Right lung (tissue), 5 donors: ENCODE results near the gene OSBPL2. TPM values are rescaled to one million over a fixed set of nuclear protein-coding genes. Genes with fewer than 3 reads are reported as not detected.
A peak's percentile ranks its signal among the peaks of the same experiment; 100 is the strongest.

Source experiments
- DNase-seq, 2 donors: peaks; one replicate each; pipeline ENCODE4 v3.0.0-alpha.2; 2013
- polyA plus RNA-seq, 5 donors: library from polyadenylated mRNA; unstranded; fragments of 120-200 nt; gene quantifications; one replicate each; pipeline versions ENCODE4 v1.2.1 to v1.2.3, GENCODE V29; 2013; ENCODE audit warnings: inconsistent platforms in 1 of 5, low replicate concordance in 1 of 5; ENCODE audit not compliant: insufficient read length in 5 of 5, insufficient read depth in 1 of 5

OSBPL2 gene
- polyA plus RNA-seq, 5 donors = 25.8 to 32.7 (median 29.1) TPM

- DNase-seq = peak in 1 of 2 donors; percentile 25
Measured at GRCh38 chr20:62309947-62310756, 71.8 kb downstream of the OSBPL2 start.

GRCh38 chr20:62310757-62311121 lies 72.4 kb downstream of the OSBPL2 start:
- peak in 1 of 2 donors; percentile 17 for DNase-seq

- no peak for DNase-seq
Measured at GRCh38 chr20:62311150-62311549, 72.8 kb downstream of the OSBPL2 start.

DNA sequence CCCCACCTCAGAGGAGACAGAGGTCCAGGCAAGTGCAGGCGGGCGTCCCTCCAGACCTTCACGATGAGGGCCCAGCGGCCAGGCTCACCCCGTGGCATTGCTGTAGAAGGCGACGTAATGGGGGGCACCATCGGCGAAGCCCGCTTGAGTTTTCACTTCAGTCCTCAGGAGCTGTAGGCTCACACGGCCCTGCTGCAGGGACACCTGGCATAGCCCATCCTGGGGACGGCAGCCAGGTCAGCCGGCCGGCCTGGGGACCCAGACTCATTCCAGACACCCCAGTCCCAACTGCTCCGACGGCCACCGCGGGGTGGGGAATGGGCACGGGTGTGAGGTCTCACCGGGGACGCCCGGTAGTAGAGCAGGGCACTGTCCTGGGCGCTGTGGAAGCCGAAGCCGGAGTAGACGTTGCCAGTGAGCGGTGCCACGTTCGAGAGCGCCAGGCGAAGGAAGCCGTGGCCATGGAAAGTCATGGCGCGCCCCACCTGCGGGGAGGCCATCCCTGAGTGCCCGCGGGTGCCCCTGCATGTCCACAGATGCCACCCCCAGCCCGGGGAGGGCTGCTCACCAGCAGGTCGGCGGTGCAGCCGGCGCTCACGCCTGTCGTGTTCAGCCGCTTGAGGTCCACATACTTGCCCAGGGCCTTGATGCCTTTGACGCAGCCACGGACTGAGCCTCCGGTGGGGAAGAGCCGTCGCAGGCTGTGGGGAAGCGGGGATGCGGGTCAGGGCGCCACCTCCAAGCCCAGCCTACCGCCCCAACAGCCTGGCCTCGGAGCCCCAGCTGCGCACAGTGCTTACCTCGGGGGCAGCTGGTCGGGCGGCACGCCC lies 73.7 kb downstream of the OSBPL2 start:
- no peak for DNase-seq

- no peak for DNase-seq
Measured at GRCh38 chr20:62312662-62312977, 74.3 kb downstream of the OSBPL2 start.

DNA sequence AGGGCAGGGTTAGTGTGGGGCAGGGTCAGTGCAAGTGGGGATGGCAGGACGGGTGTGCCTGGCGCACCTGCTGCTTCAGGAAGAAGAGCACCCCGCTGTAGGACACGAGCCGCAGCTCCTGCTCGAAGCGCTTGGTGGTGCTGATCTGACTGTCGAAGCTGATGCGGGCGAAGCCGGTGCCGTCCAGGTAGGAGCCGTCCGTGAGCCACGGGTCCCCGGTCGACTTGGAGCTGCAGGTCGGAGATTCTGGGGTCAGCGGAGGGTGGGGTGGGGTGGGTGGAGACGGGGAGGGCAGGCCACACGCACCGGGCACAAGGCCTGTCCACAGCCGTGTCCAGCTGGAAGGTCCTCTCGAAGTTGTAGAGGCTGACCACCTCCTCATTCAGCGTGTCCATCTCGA lies 74.7 kb downstream of the OSBPL2 start:
- DNase-seq = no peak

DNA sequence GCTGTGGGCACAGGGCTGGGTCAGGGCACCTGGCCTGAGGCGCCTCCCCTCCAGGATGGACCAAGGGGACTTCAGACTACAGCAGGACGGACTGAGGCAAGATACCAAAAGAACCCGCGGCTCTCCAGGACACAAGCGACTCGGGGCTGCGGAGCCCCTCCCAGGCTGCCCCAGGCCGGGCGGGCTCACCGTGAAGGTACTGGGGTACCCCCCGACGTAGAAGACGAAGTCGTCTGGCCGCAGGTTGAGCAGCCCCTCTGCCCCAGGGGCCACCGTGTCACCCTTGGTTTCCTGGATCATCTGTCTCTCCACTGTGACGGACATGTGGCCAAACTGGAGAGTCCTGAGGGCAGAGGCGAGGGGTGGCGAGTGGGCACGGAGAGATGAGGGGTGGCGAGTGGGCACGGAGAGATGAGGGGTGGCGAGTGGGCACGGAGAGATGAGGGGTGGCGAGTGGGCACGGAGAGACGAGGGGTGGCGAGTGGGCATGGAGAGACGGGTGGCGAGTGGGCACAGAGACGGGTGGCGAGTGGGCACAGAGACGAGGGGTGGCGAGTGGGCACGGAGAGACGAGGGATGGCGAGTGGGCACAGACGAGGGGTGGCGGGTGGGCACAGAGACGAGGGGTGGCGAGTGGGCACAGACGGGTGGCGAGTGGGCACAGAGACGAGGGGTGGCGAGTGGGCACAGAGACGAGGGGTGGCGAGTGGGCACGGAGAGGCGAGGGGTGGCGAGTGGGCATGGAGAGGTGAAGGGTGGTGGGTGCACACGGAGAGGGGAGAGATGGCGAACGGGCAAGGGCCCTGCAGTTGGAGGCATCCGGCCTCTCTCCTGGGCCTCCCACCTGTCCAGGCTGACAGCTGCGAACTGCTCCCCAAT lies 75.4 kb downstream of the OSBPL2 start:
- DNase-seq = no peak

DNA sequence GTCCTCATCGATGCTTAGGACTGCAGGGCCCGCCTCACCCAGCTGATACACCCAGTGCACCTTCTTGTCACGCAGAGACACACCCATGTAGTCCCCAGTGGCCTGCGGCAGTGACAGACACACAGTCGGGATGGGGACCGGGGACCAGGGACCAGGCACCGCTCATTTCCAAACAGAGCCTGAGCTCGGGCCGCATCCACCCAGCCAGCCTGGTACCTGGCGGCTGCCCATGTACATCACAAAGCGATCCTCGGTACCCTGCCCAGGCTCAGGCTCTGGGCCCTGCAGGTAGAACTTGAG lies 76.0 kb downstream of the OSBPL2 start:
- DNase-seq = no peak

DNA sequence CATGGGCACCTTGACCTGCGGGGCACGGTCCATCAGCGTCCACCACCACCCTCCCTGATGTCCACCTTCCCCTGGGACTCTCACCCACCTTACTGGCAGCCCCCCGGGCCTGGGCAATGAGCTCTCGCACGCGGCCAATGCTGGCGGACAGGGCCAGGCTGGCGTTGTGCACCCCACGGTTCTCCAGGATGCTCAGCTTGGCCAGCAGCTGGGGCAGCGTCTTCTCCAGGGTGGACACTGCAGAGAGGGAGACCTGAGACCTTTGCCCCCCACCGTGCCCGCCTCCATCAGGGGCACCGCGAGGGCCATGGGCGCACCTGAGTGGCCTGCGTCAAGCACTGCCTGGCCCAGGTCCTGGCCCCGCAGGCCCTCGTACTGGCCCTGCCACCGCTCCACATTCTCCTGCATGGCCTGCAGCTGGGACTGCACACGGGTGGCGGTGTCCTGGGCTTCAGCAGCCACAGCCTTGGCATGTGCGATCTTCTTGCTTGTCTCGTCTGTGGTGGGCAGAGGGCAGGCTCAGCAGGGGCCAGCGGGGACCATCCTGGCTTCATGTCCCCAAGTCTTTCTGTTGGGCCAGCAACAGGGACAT lies 76.5 kb downstream of the OSBPL2 start:
- no peak for DNase-seq

DNA sequence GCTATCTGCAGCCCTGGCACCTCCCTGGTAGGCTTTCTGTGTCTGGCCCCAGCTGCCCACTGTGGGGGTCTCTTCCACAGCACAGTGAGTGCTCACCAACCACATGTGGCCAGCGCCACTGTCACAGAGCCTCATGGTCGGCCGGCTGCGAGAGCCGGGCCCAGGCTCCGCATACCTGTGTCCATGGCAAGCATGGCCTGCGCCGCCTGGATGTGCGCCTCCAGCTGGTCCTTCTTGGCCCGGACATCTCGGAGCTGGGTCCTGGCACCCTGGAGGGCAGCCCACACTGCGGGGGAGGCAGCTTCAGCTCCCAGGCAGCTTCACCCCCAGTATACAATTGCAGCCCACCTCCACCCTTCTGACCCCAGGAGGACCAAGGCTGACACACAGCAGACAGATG lies 77.5 kb downstream of the OSBPL2 start:
- DNase-seq = no peak

DNA sequence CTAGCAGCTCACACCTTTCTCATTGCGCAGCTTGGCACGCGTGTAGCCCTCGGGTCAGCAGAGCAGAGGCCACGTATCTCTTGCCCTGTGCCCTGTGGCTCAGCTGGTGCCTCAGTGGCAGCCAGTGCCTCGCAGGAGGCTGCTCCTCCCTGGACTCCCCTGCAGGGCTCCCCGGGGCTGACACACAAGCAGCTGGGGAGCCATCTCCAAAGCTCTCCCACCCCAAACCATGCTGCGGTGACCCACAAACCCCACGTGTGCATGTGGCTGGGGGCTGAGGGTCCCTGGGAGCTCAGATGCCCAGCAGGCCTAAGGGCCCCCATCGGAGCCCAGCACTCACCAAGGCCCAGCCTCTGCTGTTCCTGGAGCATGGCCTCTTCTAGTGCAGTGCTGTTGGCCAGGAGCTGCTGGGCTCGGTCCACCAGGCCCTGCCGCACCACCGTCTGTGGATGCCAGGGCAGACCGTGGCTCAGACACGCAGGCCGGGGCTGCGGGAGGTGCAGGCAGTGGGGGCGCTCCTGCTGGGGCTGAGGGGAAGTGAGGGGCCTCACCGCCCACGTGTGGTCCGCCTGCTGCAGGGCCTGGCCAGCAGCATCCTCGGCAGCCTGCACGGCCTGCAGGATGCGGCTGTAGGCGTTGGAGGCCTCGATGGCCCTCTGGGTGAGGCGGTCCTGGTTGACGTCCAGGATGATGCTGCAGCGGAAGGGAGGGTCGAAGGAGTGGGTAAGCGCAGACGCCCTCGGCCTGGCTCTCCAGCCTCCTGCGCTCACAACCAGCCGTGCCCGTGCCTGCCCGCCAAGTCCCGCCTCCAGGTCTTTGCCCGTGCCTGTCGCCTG lies 78.2 kb downstream of the OSBPL2 start:
- no peak for DNase-seq

DNA sequence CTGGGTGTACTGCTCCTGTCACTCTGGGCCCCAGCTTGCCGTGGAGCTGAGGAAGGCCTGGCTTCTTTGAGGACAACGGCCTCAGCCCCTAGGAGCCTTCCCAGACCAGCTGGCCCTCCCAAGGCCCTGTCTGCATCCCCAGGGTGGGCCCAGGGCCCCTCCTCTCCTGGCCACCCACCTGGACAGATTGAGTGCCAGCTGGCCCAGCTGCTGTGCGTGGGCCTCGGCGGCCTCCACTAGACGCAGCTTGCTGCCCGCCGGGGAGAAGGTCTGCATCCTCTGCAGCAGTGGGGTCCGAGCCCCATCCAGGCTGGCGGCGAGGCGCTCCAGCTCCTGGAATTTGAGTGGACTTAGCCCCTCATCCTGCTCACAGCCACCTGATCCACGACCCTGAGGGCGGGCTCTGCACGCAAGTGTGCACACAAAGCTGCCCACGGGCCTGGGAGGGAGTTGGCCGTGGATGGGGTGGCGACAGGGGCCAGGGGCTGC lies 78.9 kb downstream of the OSBPL2 start:
- no peak for DNase-seq

DNA sequence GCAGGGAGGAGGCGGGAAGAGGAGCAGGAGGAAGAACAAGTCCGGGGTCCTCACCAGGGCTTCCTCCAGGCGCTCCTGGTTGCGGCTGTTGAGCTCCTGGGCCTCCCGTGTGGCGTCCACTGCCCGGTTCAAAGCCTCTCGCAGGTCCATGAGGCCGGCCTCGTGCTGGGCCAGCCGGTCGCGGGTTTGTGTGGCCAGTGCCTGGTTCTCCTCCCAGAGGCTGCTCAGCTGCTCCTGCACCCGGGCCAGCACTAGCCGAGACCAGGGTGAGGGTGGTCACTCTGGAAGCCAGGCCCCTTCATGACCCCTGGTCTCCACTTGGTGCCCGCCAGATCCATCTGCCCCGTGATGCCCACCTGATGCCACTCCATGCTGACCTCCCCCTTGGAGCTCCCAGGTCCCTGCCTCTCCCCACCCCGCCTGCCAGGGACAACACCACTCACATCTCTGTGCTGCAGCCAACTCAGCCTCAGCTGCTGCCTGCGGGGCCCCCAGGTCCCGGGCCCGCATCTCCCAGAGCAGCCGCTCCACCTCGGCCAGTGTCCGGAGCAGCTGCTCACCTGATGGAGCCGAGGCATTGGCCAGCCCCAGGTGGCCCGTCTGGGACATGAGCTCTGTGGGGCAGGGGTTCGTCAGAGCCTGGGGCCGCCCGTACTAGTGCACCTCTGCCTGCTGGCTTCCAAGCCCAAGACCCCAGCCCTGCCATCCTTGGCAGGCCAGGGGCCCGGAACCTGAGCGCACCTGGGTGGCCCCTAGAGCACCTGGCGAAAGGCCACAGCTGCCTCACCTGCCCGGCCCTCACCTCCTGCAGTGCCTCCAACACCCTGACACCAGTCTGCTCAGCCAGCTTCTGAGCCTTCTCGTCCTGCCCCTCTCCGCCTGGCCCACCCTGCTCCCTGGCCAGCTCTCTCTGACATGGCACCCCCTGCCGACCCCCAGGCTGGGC lies 80.4 kb downstream of the OSBPL2 start:
- DNase-seq = no peak

GRCh38 chr20:62319346-62319909 lies 81.1 kb downstream of the OSBPL2 start:
- no peak for DNase-seq

GRCh38 chr20:62320581-62321354 lies 82.4 kb downstream of the OSBPL2 start:
- DNase-seq = no peak

- no peak for DNase-seq
Measured at GRCh38 chr20:62321521-62321948, 83.2 kb downstream of the OSBPL2 start.

- no peak for DNase-seq
Measured at GRCh38 chr20:62321975-62322374, 83.7 kb downstream of the OSBPL2 start.

GRCh38 chr20:62322492-62323041 lies 84.2 kb downstream of the OSBPL2 start:
- DNase-seq = no peak
